ENCODE measurements around the gene EFEMP2. TPM values are rescaled to one million over a fixed set of nuclear protein-coding genes. Genes with fewer than 3 reads are reported as not detected.
A peak's percentile ranks its signal among the peaks of the same experiment; 100 is the strongest.

The EFEMP2 gene
- total RNA-seq, 1 experiment from 2014 or later, result 4.5 TPM

DNA sequence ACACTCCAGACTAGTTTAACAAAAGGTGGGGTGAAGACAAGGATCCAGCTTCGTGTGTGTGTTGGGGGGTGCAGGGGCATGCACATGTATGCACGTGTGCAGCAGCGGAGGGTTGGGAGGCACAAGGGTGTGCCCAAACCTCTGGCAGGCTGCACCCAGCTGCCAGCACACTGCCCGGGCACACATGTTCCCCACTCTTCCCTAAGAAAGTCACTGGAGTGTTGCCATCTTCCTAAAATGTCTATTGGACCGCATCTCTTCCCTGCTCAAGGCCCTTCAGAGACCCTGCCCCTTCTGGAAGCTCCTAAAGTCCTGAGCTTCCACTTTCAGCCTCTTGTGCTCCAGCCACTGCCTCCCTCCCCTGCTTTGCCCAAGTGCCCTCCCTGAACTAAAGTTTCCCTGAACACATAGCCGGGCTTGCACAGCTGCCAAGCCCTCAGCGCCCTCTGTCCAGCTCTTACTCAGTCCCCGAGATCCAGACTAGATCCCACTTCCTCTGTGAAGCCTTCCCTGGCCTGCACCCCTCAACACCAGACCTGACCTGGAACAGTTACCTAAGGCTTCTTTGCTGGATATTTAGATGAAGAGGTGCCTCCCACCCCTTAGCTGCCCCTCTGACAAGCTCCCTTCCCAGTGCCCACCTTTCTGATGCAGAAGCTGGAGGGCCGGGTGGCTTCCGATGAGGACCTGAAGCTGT lies 20.6 kb downstream of the EFEMP2 start:
- H3K4me2 ChIP-seq (ENCODE audit: low read length), result no peak overlapping the region
- intact Hi-C loops (cut with micrococcal nuclease), result no loop called here

DNA sequence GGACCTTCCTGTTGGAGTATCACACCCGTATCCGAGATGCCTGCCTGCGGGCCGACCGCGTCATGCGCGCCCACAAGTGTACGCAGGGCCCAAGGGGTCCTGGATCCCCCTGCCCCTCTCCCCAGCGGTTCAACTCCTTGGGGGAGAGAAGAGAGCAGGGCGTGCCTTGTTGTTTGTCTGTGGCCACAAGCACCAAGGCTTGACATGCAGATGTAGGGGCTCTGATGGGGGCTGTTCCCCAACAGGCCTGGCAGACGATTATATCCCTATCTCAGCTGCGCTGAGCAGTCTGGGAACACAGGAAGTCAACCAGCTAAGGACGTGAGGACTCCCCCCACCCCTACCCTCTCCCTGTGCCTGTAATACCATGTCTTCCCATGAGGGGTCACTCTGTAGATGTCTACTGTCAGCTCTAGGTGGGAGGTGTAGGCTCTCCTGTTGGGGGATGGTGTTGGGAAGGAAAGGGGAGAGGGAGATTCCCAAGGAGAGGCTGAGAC lies 21.5 kb downstream of the EFEMP2 start:
- intact Hi-C loops (cut with micrococcal nuclease), result no loop called here
- CTCF ChIA-PET, result interaction anchor here (0.6 to 1.3 kb wide), 3 partner anchors 9 to 179 kb away, joined by 4 to 6 read pairs (median 6); no protein-coding TSS in a partner anchor

More for the DNA sequence above, 20.6 kb downstream of the EFEMP2 start:
- no peaks in the 10 kb centered on the region for H3K27me3 ChIP-seq (ENCODE audit: low read length)
- POLR2A ChIA-PET (ENCODE audit: unreplicated experiment), result no interaction called here
- CTCF ChIA-PET, result interaction anchor here (0.6 to 1.3 kb wide), 3 partner anchors 8 to 36 kb away, joined by 3 to 6 read pairs (median 6); partner anchors contain the start of gene FIBP
- no peaks in the 10 kb centered on the region for H3F3A ChIP-seq (ENCODE audit: low read length, unreplicated experiment)
- peaks cover 32% of the 10 kb centered on the region for H3K79me2 ChIP-seq (ENCODE audit: low read length)
- H3K4me3 ChIP-seq (ENCODE audit: low read length), result no peak overlapping the region
- H3K9me2 ChIP-seq (replicated peaks; ENCODE audit: low read length), result no peaks in the 10 kb centered on the region
- no peaks in the 10 kb centered on the region for H3K9me3 ChIP-seq (ENCODE audit: low read length)
- ATAC-seq (peak; percentile 2; the same call in 1 of the 2 replicates), DNase-seq (no peak)
- BruUV-seq (replicated peaks), result no TSS peak
- no peak overlapping the region for H3K9ac ChIP-seq (ENCODE audit: low read length)
- peaks cover 24% of the 10 kb centered on the region for H3K4me1 ChIP-seq (ENCODE audit: insufficient read depth, low read length)
- no peak overlapping the region for H3K27ac ChIP-seq (ENCODE audit: low read length)
- H3K36me3 ChIP-seq (ENCODE audit: low read depth, low read length), result peaks cover 56% of the 10 kb centered on the region
- TF ChIP-seq, protein P1, sequence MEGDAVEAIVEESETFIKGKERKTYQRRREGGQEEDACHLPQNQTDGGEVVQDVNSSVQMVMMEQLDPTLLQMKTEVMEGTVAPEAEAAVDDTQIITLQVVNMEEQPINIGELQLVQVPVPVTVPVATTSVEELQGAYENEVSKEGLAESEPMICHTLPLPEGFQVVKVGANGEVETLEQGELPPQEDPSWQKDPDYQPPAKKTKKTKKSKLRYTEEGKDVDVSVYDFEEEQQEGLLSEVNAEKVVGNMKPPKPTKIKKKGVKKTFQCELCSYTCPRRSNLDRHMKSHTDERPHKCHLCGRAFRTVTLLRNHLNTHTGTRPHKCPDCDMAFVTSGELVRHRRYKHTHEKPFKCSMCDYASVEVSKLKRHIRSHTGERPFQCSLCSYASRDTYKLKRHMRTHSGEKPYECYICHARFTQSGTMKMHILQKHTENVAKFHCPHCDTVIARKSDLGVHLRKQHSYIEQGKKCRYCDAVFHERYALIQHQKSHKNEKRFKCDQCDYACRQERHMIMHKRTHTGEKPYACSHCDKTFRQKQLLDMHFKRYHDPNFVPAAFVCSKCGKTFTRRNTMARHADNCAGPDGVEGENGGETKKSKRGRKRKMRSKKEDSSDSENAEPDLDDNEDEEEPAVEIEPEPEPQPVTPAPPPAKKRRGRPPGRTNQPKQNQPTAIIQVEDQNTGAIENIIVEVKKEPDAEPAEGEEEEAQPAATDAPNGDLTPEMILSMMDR (conservative IDR thresholded peaks at IDR 0.05; ENCODE audit: low read depth, low read length), result no peak
- TF ChIP-seq EZH2 (IDR thresholded peaks at IDR 0.05; ENCODE audit: low read length, unreplicated experiment) (no peak), EZH2phosphoT487 (IDR thresholded peaks at IDR 0.05; ENCODE audit: borderline replicate concordance, low read length) (no peak)
- peaks cover 43% of the 10 kb centered on the region for H4K20me1 ChIP-seq (ENCODE audit: low read length)
- no peak overlapping the region for H2AFZ ChIP-seq (ENCODE audit: low read length)

More for the DNA sequence above, 21.5 kb downstream of the EFEMP2 start:
- peaks cover 18% of the 10 kb centered on the region for H3K4me1 ChIP-seq (ENCODE audit: insufficient read depth, low read length)
- H3F3A ChIP-seq (ENCODE audit: low read length, unreplicated experiment), result no peaks in the 10 kb centered on the region
- TF ChIP-seq EZH2 (IDR thresholded peaks at IDR 0.05; ENCODE audit: low read length, unreplicated experiment) (no peak), EZH2phosphoT487 (IDR thresholded peaks at IDR 0.05; ENCODE audit: borderline replicate concordance, low read length) (no peak)
- TF ChIP-seq, protein P1 (conservative IDR thresholded peaks at IDR 0.05; ENCODE audit: low read depth, low read length), result peak; percentile 87
- ATAC-seq (peak; percentile 42), DNase-seq (peak; percentile 69)
- H3K36me3 ChIP-seq (ENCODE audit: low read depth, low read length), result peaks cover 49% of the 10 kb centered on the region
- H4K20me1 ChIP-seq (ENCODE audit: low read length), result peaks cover 35% of the 10 kb centered on the region
- no TSS peak for BruUV-seq (replicated peaks)
- H2AFZ ChIP-seq (ENCODE audit: low read length), result no peak overlapping the region
- no peak overlapping the region for H3K9ac ChIP-seq (ENCODE audit: low read length)
- POLR2A ChIA-PET (ENCODE audit: unreplicated experiment), result interaction anchor here (0.5 kb wide), 1 partner anchor 301 kb away, joined by 4 read pairs; no protein-coding TSS in a partner anchor
- peaks cover 24% of the 10 kb centered on the region for H3K79me2 ChIP-seq (ENCODE audit: low read length)
- H3K27me3 ChIP-seq (ENCODE audit: low read length), result no peaks in the 10 kb centered on the region
- H3K4me3 ChIP-seq (ENCODE audit: low read length), result no peak overlapping the region
- no peak overlapping the region for H3K4me2 ChIP-seq (ENCODE audit: low read length)
- H3K27ac ChIP-seq (ENCODE audit: low read length), result no peak overlapping the region
- no peaks in the 10 kb centered on the region for H3K9me3 ChIP-seq (ENCODE audit: low read length)
- no peaks in the 10 kb centered on the region for H3K9me2 ChIP-seq (replicated peaks; ENCODE audit: low read length)

Measured in PC-3 (cell line).